Glutamatergic neuron (in vitro differentiated cells): ENCODE measurements around the gene MIXL1. TPM values are rescaled to one million over a fixed set of nuclear protein-coding genes. Genes with fewer than 3 reads are reported as not detected.
"Not testable (repeated sequence)": the region's sequence is repeated elsewhere in the genome, so short reads cannot be mapped to it uniquely, and the experiment has no call there.

Experiments
- DNase-seq: peaks from one replicate; pipeline ENCODE4 v3.0.0; 2022
- H3K27ac Mint-ChIP-seq: one replicate; pipeline ENCODE4 v1.8.0; 2020; ENCODE audit warnings: mild to moderate bottlenecking, mixed read lengths, inconsistent platforms; ENCODE audit not compliant: unreplicated experiment
- H3K27me3 Mint-ChIP-seq: one replicate; pipeline ENCODE4 v1.8.0; 2020; ENCODE audit warnings: mild to moderate bottlenecking, moderate library complexity, mixed read lengths, inconsistent platforms; ENCODE audit not compliant: unreplicated experiment
- H3K36me3 Mint-ChIP-seq: one replicate; pipeline ENCODE4 v1.8.0; 2020; ENCODE audit warnings: mild to moderate bottlenecking, mixed read lengths, inconsistent platforms; ENCODE audit not compliant: unreplicated experiment
- H3K4me1 Mint-ChIP-seq: one replicate; pipeline ENCODE4 v1.8.0; 2020; ENCODE audit warnings: mild to moderate bottlenecking, low read depth, mixed read lengths, inconsistent platforms; ENCODE audit not compliant: unreplicated experiment
- H3K4me3 Mint-ChIP-seq: one replicate; pipeline ENCODE4 v1.8.0; 2020; ENCODE audit warnings: mild to moderate bottlenecking, mixed read lengths, inconsistent platforms; ENCODE audit not compliant: unreplicated experiment
- H3K9me3 Mint-ChIP-seq: one replicate; pipeline ENCODE4 v1.8.0; 2020; ENCODE audit warnings: mild to moderate bottlenecking, moderate library complexity, mixed read lengths, inconsistent platforms; ENCODE audit not compliant: unreplicated experiment
- total RNA-seq: library from RNA; stranded (reverse); fragmentation: NEBNext Ultra II Directional; extraction: Animal tissue kit (Norgen Biotek cat#: 25700); gene quantifications from one replicate; pipeline ENCODE4 v1.2.1, GENCODE V29; 2021; ENCODE audit not compliant: unreplicated experiment
- TF ChIP-seq, protein P1 (sequence below): fragments of 200-600 bp; sonication (generic); IDR thresholded peaks from one replicate; pipeline ENCODE4 v1.5.0; 2021; ENCODE audit not compliant: partially characterized antibody, unreplicated experiment

Gene MIXL1
- total RNA-seq, 1 donor from 2014 or later, result 0.54 TPM

DNA sequence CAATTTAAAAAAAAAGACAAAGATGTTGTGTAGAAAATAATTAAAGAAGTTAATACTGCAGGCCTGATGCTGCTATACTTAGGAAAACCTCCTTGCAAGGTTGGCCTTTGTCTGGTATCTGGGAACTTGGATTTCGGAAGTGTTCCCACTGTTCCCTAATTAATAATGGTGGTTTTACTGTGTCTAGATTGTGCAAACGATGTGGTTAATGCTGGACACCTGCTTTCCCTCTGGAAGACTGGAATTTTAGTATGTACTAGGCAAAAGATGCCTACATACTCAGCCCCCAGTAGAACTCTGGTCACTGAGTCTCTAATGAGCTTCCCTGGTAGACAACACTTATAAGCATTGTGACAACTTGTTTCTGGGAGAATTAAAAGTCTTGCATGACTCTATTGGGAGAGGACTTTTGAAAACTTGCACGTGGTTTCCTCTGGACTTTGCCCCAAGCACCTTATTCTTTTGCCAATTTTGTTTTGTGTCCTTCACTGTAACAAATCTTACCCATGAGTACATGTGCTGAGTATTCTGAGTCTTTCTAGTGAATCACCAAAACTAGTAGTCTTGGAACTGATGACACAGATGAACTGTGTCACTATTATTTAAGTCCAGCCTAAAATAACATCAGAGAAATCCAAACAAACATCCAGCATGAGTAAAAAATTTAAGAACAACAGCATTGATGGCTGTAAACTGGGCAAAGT, 45.1 kb downstream of the MIXL1 start:
- TF ChIP-seq, protein P1, sequence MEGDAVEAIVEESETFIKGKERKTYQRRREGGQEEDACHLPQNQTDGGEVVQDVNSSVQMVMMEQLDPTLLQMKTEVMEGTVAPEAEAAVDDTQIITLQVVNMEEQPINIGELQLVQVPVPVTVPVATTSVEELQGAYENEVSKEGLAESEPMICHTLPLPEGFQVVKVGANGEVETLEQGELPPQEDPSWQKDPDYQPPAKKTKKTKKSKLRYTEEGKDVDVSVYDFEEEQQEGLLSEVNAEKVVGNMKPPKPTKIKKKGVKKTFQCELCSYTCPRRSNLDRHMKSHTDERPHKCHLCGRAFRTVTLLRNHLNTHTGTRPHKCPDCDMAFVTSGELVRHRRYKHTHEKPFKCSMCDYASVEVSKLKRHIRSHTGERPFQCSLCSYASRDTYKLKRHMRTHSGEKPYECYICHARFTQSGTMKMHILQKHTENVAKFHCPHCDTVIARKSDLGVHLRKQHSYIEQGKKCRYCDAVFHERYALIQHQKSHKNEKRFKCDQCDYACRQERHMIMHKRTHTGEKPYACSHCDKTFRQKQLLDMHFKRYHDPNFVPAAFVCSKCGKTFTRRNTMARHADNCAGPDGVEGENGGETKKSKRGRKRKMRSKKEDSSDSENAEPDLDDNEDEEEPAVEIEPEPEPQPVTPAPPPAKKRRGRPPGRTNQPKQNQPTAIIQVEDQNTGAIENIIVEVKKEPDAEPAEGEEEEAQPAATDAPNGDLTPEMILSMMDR, result no peak
- Mint-ChIP-seq H3K4me3 (no peak overlapping the region), H3K27ac (no peak overlapping the region), H3K27me3 (peaks cover 3% of the 10 kb centered on the region), H3K4me1 (no peaks in the 10 kb centered on the region), H3K36me3 (no peaks in the 10 kb centered on the region), H3K9me3 (no peaks in the 10 kb centered on the region)
- DNase-seq, result no peak

DNA sequence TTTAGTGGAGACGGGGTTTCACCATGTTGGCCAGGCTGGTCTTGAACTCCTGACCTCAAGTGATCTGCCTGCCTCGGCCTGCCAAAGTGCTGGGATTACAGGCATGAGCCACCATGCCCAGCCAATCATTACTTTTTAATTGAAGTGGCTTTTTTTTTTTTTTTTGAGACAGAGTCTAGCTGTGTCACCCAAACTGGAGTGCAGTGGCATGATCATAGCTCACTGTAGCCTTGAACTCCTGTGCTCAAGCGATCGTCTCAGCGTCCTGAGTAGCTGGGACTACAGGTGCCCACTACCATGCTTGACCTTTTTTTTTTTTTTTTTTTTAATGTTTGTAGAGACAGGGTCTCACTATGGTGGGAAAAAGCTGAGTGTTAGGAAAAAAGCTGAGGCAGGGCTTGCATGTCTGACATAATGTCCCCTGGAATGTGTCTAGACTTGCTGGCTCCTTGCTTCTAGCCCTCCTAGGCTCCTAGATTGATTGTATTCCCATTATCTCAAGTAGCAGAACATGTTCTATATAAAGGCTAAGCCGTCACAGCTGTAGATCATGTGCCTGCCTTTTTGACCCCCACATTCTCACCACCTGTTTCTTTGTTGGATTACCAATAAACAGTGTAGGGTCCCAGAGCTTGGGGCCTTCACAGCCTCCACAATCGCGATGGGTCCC, 48.9 kb downstream of the MIXL1 start:
- not testable (repeated sequence) for H3K9me3 Mint-ChIP-seq, H3K4me1 Mint-ChIP-seq, H3K36me3 Mint-ChIP-seq, DNase-seq, H3K27me3 Mint-ChIP-seq, H3K4me3 Mint-ChIP-seq, H3K27ac Mint-ChIP-seq

DNA sequence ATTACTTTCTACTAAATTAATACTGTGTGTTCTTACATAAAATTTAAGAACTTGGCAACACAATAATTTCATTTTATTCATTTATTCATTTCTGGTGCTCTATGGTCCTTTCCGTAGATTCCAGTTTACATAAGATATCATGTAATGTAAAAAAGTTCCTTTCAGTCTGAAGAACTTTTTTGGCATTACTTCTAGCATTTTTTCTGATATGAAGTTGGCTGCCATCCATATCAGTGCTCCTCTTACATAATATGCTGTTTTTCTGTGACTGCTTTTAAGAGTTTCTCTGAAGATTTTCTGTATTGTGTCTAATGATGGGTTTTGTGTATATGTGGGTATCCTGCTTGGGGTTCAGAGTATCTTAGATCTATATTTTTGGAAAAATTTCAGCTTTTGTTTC, 50.7 kb downstream of the MIXL1 start:
- Mint-ChIP-seq H3K36me3 (no peaks in the 10 kb centered on the region), H3K9me3 (no peaks in the 10 kb centered on the region), H3K27ac (no peak overlapping the region), H3K27me3 (peaks cover 3% of the 10 kb centered on the region), H3K4me3 (no peak overlapping the region), H3K4me1 (no peaks in the 10 kb centered on the region)
- TF ChIP-seq, protein P1, result no peak
- DNase-seq, result no peak

DNA sequence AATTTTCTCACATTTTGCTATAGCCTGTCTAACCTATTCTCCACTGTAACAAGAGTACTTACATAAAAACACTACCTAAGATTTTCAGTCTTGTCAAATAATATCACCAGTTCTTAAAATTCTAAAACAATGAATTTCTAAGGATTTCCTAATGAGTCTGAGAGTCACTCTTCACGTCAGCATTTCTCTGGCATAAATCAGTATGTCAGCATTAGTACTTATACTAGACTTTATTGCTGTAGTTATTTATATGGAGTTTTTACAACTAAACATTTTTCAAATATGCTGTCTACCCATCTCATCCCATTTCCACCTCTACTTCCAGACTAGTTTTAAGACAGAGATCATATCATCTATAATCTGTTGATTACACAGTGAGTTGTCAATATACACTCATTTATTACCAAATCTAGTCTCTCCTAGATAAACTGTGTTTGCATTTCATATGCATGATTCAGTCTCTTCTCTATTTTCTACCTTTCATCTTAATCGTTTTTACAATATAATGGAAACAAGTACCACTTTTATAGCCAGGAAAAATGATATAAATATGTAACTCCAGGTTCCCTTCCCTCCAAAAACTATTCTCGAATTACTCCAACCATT, 52.7 kb downstream of the MIXL1 start:
- H3K36me3 Mint-ChIP-seq, result no peaks in the 10 kb centered on the region
- H3K4me3 Mint-ChIP-seq, result no peak overlapping the region
- H3K4me1 Mint-ChIP-seq, result no peaks in the 10 kb centered on the region
- no peak for DNase-seq
- TF ChIP-seq, protein P1, result no peak
- peaks cover 3% of the 10 kb centered on the region for H3K27me3 Mint-ChIP-seq
- H3K9me3 Mint-ChIP-seq, result no peaks in the 10 kb centered on the region
- no peak overlapping the region for H3K27ac Mint-ChIP-seq

Other genes starting within 250 kb of the MIXL1 start
- 19.6 TPM for gene SDE2, start 224.3 kb upstream of the MIXL1 start, total RNA-seq
- 1,150 TPM for gene H3-3A, start 160.9 kb upstream of the MIXL1 start, total RNA-seq
- gene ACBD3, start 36.9 kb upstream of the MIXL1 start, total RNA-seq, result 33.7 TPM
- gene LIN9, start 85.5 kb downstream of the MIXL1 start, total RNA-seq, result 7.1 TPM
- gene PARP1, start 184.4 kb downstream of the MIXL1 start, total RNA-seq, result 168 TPM